Measurements from ENCODE around the gene IGF1R.

The IGF1R gene

DNA sequence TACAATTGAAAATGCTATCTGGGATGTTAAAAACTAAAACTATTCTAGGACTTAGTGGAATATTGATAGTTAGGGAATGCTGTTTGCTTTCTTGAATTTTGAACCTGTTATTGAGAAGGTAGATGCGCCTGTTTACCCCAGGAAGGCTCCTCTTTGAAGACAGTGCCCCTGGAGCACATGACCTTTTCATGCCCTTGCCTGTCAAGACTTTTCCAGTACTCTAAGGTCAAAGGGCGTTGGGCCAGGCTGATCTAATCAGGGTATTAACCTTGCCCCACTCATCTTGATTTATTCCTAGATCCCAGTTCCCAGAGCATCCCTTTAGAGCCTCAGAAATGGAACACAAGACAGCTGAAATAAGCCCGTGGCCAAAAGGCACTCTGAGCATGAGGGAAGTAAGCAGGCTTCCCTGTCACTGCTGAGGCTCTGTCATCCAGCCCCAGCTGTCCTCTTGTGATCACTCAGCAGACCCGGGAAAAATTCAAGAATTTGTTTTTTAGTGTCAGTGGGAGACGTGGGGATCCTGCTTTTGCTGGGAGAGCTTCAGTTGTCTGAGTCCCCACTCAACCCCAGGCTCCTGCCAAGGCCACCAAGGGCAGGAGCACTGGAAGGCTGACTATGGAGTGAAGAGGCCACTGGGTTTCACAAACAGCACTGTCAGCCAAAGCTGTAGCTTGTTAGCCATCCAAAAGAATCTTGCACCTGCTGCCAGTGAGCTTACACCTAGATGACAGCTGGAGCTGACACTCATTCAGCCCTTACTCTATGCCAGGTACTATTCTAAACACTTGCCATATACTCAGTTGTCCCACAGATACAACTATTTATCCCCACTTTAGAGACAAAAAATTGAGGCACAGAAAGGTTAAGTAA is 190.3 kb downstream of the IGF1R start:
- DNase-seq = no peak

DNA sequence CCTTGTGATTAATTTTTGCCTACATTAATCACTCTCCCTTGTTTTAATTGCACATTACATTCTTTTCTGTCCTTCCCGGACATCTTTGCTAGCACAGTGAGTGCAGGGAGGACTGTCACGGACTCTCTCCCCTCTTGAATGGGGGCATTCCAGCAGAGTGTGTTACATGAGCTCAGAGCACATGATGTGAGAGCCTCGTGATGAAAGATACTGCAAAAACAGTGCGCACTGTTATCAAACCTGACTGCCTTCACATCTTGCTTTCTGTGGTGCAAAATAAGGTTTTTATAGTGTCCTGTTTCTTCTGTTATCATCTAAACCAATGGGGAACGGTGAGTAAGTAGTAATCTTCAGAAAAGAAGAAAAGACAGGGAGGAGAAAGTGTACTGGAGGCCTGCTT is 191.7 kb downstream of the IGF1R start:
- no peak for DNase-seq

DNA sequence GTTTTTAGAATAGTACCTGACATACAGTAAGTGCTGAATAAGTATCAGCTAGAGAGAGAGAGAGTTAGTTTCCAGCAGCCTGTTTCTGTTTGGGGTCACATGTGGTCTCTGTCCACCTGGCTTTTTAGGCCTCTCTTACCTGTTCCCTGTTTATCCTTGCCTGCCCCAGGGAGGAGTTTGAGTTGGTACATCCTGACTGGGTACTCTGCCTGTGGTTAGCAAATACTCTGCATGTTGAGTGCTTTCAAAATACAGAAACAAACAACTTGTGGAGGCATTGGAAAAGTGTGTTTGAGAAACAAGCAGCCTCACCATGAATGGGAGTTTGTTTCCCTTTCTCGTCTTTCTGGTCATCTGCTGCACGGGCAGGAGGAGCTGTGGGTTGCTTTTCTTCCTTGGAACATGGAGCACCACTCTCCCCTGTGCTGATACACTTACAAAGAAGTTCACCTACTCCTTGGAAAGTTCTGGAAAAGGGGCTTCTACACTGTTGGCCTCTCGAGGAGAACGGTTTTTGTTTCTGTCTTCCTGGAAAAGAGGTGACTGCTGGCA is 193.2 kb downstream of the IGF1R start:
- no peak for DNase-seq

DNA sequence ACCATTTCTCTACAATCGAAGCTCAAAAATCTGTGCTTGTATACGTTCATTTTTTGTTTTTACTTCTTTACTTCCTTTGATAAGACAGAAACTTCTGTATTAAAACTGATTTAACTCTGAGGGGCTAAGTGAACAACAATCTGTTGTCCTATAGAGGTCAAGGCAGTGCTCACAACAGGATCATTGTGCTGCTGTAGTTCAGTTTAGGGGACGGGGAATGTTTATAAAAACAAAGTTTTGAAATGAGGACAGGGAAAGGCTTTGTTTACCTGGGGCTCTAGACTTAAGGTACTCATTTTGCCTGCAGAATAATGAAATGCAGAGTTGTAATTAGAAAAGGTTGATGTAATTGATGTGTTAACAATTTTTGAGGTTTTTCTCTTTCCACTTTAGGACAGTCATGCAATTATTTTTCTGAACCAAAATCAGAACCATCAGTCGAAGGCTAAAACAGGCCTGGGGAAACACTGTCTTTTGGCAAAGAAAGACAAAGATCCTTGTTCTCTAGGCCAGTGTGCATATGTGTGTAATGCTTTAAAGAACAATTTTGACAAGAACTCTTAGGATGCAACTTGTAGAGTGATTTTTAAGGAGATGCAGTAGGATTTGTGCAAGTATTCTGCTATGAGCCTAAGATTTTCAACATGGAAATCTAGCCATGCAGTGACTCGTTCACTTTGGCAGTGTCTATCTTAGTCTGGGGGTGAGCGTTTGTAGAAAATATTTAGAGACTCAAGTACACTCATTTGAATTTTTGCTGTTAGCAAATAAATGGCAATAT is 194.0 kb downstream of the IGF1R start:
- peak; percentile 44 for DNase-seq

DNA sequence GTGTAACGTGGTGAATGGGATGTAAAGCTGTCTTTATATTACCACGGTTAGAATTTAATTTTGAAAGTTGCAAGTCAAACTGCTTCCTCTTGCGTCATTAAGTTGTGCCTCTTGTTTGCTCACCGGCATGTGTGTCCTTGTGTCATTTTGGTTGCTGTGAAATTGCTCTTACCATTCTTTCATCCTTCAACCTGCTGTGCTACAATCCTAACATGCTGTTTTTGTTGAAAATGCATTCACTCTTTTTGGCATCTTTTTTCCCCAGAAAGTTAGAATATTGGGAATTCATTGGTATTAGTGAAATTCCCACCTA is 194.6 kb downstream of the IGF1R start:
- no peak for DNase-seq

DNA sequence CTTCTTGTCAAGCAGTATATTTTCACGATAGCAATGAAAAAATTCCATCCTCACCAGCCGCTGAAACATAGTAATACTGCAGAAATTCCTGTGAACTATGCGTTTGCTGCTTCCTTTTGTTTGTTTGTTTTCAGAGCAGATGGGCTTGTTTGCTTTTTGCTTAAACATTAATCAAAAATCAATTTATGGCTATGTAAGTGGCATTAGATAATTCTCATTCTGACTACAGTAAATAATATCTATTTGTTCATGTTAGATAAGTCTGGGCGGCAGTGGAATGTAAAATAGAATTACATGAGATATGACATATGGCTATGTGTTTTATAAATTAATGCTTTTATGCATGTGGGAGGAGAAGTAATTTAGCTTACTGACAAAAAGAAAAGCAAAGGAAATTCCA is 195.5 kb downstream of the IGF1R start:
- no peak for DNase-seq

DNA sequence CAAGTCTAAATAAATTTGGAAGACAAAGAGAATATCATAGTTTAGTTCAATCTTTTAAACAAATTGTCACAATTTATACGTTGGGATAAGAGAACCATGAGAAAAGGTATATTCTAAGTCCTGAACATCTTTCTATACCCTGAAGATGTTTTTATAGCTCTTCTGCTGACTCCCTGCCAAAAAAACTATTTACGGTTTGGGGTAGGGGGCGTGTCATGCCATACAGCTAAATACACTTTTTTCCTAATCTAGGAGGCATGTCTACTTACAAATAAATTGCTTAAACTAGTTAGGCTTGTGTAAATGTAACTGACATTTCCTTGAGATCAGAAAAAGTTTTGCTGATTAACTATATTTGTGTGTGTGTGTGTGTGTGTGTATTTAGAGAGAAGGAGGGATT is 195.9 kb downstream of the IGF1R start:
- no peak for DNase-seq

DNA sequence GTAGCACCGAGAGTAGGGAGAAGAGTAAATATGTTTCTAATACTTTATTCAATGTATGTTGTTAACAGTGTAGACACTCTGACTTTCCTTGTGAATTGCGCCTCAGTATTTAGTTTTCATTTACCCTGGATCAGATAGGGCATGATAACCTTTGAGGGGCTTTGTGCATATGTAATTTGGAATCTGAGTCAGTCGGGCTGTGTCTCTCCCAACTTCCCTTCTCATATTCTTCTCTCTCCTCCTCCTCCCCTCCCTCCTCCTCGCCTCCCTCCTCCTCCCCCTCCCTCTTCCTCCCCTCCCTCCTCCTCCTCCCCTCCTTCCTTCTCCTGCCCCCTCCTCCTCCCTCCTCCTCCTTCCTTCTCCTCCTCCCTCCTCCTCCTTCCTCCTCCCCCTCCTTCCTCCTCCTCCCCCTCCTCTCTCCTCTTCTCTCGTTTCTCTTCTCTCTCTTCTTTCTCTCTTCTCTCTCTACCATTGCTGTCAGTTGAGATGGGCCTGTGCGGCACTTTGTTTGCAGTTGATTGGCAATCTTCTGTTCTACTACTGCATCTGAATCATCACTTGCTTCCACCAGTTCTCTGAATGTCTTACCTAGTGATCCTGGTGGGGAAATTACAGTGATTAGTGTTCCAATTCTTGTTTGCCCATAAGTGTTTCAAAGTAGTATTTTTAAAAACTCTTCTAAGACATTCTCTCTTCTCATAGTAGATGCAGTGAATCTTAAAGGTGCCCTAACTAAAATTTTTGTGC is 197.0 kb downstream of the IGF1R start:
- DNase-seq = no peak

DNA sequence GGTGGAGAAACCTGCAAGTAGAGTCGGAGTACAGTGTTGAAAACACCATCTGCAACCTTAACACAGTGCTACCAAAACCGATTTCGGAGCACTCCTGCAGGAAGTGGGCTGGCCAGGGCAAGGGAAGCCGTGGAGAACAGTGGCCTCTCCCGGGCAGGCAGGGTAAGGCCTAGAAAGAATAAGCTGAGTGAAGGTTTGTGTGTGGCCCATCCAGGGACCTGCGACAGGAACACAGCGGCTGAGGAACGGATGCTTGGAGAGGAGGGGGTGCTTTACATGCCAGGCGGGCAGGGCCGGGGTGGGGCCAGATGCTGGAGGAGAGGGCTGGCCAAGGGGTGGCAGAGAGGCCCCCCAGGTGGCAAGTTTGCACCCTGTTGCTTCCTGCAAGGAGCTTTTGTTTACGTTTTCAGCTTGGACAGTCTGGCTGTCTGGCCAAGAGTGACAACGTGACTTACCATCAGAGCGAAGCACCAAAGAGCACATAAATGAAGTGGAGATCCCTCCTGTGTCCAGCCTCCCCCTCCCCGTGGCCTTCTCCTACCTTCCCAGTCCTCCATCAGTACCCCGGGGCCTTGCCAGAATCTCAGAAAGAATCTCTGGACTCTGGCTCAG is 202.7 kb downstream of the IGF1R start:
- peak; percentile 73 for DNase-seq

DNA sequence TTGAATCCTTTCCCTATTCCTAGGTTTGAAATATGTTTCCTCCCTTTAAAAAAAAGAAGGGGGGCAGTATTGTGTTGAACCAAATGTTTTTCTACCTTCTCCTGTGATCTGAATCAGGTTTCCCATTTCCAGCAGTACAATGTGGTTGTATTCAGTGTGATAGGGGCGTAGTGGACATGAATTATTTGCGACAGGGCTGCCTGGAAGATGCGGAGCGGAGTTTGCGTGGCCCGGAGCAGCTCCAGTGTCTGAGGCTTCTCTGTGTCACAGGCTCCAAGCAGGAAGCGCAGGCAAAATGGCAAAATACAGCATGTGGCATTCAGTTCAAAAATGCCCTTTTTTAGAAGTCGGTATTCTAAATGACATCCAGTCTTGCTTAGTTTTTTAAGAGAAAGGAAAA is 204.8 kb downstream of the IGF1R start:
- peak; percentile 93 for DNase-seq

DNA sequence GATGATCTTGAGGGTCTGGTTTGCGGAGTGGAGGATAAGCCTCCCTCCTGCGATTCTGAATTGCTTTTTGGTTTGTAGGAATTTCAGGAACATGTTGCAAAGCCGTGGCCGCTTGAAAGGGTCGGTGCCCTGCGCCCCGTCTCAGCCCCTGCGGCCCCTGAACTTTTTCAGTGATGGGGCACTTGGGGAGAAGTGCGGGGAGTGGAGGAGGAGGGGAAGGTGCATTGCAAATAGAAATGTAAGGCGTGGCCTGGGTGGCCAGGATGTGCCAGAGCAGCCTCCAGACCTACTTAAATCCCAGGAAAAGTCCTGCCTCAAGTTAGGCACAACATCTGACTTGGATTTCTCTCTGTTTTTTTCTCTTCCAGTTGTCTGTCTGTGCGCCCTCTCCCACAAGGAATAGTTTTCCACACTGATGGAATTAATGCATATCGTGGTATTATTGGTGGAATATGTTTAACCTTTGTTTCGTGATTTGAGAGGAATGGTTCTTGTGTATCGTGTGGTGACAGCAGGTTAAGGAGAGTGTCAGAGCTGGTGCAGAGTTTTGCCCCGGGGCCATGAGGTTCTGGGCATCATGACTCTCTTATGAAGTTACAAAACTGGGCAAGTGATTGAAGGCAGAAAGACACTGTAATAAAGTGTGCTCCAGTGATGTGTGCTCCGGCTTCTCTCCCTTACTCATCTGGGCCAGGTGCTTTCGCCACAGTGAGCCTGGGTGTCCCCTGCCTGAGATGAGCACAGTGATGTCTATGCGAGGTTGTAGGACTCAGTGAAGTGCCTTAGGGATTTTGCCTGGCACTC is 205.5 kb downstream of the IGF1R start:
- peak; percentile 48 for DNase-seq

DNA sequence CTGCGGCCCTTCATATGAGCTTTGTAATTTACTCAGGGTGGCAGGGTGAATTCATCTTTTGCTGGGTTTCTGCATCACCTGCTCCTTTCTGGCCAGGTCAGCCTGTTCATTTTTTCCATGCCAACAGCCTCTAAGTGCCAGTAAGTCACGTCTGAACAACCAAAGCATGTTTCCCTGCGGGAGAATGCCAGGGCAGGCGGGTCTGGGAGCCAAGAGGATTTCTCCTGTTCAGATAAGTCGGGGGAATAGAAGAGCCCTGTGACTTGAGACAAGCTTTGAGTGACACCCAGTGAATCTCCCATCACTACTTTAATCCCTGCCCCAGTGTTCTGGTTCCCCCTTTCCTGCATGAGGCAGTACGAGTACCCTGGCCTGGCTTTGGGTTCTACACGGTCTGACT is 206.2 kb downstream of the IGF1R start:
- DNase-seq = no peak

DNA sequence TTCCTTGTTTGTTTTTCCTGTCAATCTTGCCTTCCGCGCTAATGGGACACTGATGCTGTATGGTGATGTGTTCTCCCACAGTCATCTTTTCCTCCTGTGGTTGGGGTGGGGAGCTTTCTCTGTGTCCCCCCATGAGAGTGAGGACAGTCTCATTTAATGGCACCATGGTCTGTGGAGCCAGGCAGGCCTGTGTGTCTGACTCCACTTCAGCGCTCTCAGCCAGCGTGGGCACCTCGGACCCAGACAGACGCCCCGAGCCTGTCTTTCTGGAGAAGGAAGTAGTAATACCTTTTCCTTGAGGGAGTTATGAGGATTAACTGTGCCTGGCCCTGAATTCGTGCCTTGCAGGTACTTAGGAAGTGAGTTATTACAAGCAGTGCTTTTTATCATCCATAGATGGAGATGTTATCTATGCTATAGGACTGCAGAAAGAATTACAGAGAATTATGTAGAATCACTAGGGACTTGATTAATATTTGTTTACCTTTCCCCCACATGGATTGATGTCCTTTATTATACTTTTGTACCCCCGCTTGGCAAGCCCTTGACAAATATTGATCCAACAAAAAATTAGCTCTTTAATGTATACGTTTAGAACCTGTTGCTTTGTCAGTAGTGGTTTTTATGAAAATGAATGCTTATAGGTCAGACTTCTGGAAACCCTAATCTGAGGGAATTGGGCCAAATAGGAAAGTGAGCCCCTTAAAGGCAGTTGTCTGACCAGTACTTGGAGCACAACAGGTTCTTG is 206.9 kb downstream of the IGF1R start:
- no peak for DNase-seq

DNA sequence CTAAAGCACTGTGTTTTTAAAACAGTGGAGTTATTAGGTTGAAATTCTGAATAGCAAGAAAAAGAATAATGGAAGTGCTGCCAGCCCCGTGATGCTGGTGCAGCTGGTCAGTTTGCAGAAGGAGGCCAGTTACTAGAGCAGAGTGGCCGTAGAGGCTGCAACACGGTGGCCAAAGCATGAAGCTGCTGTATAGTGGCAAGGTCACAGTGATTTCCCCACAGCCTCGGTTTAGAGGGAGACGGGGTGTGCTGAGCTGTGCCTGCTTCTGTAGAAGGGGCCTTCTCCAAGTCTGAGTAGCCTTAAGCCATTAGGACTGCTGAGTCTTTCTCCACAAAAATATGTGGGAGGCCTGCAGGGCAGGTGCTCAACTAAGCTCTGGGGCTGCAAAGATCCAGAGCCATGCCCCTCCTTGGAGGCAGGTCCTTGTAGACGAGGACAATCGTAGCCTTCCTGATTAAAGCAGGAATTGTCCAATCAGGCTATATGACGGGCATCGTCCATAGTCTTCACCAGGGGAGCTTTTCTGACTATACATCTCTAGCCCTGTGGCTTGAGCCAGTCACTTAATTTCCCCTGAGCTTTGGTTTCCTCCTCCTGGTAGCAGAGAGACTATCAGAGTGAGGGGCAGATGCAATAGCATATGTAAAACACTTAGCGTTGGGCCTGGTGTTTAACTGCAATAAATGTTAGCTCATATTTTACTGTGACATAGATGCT is 207.6 kb downstream of the IGF1R start:
- DNase-seq = no peak

DNA sequence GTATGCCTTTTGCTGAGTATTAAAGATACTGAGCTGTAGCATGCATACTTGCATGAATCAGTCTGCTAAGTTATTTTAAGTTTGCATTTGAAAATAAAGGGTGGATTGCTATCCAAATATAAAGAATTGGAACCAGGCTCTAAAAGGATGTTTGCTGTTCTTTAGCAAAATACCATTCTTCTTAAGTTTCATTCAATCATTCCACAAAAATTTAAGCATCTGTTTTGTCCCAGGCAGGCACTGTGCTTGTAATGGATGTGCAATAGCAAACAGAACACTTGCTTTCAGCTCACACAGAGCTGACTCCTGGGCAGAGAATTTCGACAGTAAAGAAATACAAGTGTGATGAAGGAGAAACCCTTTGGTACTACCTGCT is 208.2 kb downstream of the IGF1R start:
- DNase-seq = peak; percentile 97

DNA sequence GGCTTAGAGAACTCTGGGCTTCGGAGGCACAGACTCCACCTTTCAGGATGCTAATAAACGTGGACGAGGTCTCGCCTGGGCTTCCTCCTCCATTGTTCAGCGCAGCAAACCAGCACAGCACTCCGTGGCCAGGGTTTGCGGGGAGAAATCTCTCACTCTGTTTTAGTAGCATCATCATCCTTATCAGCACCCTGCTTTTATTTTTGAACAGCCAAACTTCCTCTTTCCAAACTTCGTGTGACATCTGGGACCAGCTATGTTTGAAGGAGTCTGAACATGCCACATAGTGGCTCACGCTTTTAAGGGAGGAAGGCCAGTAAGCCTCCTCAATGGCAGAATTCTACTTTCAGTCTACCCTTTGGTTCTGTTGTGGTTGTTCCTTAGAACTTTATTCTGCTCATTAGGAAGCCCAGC is 210.3 kb downstream of the IGF1R start:
- no peak for DNase-seq

DNA sequence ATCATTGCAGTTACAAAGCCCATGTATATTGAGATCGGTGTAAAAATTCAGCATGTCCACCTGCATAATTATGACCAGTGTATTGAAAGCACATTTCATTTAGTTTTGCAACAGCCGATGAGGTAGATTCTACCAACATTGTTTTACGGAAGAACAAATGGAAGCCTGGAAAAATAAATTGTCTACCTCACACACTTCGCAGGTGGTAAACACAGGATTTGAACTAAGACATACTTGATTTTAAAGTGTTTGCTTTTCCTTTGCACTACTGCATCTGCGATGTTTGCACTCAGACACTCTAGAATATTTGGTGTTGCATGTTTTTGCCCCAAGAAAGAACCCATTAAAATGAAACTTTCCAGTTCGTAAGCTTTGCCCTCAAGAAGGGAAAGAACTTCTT is 210.8 kb downstream of the IGF1R start:
- DNase-seq = no peak

DNA sequence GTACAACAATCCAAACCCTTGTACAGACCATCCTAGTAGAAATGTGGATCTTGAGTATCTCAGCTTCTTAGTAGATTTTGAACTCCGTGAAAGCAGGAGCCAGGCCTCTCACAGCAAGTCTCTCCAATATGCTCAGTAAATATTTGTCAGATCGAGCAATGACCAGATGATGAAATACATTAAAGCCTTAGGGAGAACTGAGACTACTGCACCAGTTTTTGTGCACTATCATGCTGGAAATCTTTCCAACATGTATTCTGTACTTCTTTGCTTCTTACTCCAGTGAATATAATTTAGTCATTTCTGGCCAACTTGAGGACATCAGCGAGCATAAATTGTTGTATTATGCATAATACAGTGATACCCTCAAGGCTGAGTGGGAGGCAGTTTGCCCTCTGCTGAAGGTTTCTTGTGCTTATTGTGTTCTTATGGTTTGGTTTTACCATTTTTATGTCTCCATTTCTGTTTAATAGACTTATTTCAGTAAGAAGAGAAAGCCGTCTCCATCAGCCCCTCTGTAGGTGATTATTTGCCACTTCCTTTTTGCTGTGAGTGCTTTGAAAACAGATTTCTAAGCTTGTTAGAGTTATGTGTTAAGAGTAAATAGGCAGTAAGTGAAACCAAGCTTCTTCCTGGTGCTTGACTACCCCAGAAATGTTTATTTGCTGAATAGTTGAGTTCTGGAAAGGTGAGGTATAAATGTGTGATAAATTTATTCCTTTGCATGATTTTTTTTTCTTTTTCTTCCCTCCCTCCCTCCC is 212.1 kb downstream of the IGF1R start:
- peak; percentile 61 for DNase-seq

DNA sequence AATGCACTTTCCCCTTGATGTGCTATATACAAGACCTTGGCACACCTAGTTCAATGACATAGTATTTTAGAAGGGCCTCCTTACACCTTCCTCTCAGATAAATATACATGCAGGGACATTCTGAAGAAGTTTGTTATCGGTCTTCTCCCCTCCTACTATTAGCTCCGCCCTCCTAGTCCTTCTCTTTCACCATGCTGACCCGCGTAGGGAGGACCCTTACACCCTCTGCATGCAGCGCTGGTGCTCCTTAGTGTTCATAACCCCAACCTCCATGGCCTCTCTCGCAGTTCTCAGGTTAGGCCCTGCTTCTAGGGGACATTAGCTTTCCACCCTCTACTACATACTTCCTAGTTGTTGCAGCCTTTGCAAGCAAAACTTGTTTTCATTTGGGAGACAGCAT is 212.8 kb downstream of the IGF1R start:
- DNase-seq = no peak

DNA sequence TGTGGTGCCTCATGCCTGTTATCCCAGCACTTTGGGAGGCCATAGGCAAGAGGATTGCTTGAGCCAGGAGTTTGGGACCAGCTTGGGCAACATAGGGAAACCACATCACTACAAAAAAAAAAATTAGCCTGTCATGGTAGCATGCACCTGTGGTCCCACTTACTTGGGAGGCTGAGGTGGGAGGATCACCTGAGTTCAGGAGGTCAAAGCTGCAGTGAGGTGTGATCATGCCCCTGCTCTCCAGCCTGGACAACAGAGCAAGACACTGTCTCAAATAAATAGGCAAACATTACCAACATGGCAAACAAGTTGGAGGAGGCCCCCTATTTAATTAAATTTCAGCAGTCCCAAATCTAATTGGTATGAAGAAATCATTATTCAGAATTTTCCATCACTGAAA is 215.6 kb downstream of the IGF1R start:
- DNase-seq = no peak
